Retinal pigment epithelial cell (primary cell): Measurements from ENCODE around the gene ACO1.

Experiments used
- DNase-seq: peaks from one replicate; pipeline ENCODE4 v3.0.0-alpha.2; 2010; ENCODE audit warnings: low read depth
- H3K4me3 ChIP-seq: 2 replicates; pipeline ENCODE4 v1.5.1; 2011; ENCODE audit warnings: mild to moderate bottlenecking, low read length, control low read depth, moderate library complexity
- CTCF ChIP-seq: conservative IDR thresholded peaks from 2 replicates; pipeline ENCODE4 v1.5.1; 2011; ENCODE audit warnings: low read depth, low read length, control low read depth, inconsistent platforms

The ACO1 gene

GRCh38 chr9:32414856-32415255, 30.4 kb downstream of the ACO1 start:
- DNase-seq = no peak
- H3K4me3 ChIP-seq = no peak overlapping the region
- no peak for TF ChIP-seq CTCF

GRCh38 chr9:32419921-32420320, 35.5 kb downstream of the ACO1 start:
- DNase-seq = no peak
- no peak for TF ChIP-seq CTCF
- H3K4me3 ChIP-seq = no peak overlapping the region

GRCh38 chr9:32422237-32422806, 37.9 kb downstream of the ACO1 start:
- DNase-seq = no peak
- no peak for TF ChIP-seq CTCF
- H3K4me3 ChIP-seq = no peak overlapping the region

- no peak for DNase-seq
- no peak overlapping the region for H3K4me3 ChIP-seq
These were observed 38.9 kb downstream of the ACO1 start for GRCh38 chr9:32423371-32423770.

GRCh38 chr9:32424616-32425015, 40.2 kb downstream of the ACO1 start:
- DNase-seq = no peak
- no peak for TF ChIP-seq CTCF
- no peak overlapping the region for H3K4me3 ChIP-seq

More at GRCh38 chr9:32423371-32423770, 38.9 kb downstream of the ACO1 start:
- TF ChIP-seq CTCF = no peak

- TF ChIP-seq CTCF = no peak
- no peak overlapping the region for H3K4me3 ChIP-seq
- no peak for DNase-seq
These were observed 42.0 kb downstream of the ACO1 start for GRCh38 chr9:32426278-32426939.
